Parathyroid adenoma (tissue), 2 donors: ENCODE data around the gene FGD3.

ENCODE experiments used
- H2AFZ ChIP-seq: fragments of 300-600 bp; sonication (generic); one replicate; pipeline ENCODE4 v1.7.0; 2017; ENCODE audit warnings: antibody characterized with exemption, mild to moderate bottlenecking
- H3K27ac ChIP-seq: fragments of 300-600 bp; sonication (generic); one replicate; pipeline ENCODE4 v1.7.0; 2017
- H3K27me3 ChIP-seq: fragments of 300-600 bp; sonication (generic); one replicate; pipeline ENCODE4 v1.7.0; 2017; ENCODE audit warnings: low read length; ENCODE audit not compliant: control insufficient read depth, insufficient read depth
- H3K36me3 ChIP-seq: fragments of 300-600 bp; sonication (generic); one replicate; pipeline ENCODE4 v1.7.0; 2017; ENCODE audit warnings: low read length; ENCODE audit not compliant: control insufficient read depth, insufficient read depth
- H3K4me1 ChIP-seq: fragments of 300-600 bp; sonication (generic); one replicate; pipeline ENCODE4 v1.7.0; 2017; ENCODE audit warnings: control low read depth
- H3K4me2 ChIP-seq: fragments of 300-600 bp; sonication (generic); one replicate; pipeline ENCODE4 v1.7.0; 2017; ENCODE audit warnings: low read length
- H3K4me3 ChIP-seq: fragments of 300-600 bp; sonication (generic); one replicate; pipeline ENCODE4 v1.7.0; 2017; ENCODE audit warnings: low read depth, low read length
- H3K79me2 ChIP-seq: fragments of 300-600 bp; sonication (generic); one replicate; pipeline ENCODE4 v1.7.0; 2017; ENCODE audit warnings: control low read depth
- H3K9ac ChIP-seq: fragments of 300-600 bp; sonication (generic); one replicate; pipeline ENCODE4 v1.7.0; 2017; ENCODE audit warnings: mild to moderate bottlenecking
- H3K9me3 ChIP-seq: fragments of 300-600 bp; sonication (generic); one replicate; pipeline ENCODE4 v1.7.0; 2017; ENCODE audit warnings: low read length; ENCODE audit not compliant: control insufficient read depth
- TF ChIP-seq, protein P1 (sequence below): fragments of 300-600 bp; sonication (generic); IDR thresholded peaks from one replicate; pipeline ENCODE4 v1.7.0; 2017; ENCODE audit warnings: antibody characterized with exemption, mild to moderate bottlenecking
- donor health status: primary hyperparathyroidism.

The FGD3 gene

GRCh38 chr9:93060746-93061259 lies 113.5 kb downstream of the FGD3 start:
- Histone ChIP-seq H3K27me3 (no peaks in the 10 kb centered on the region), H3K4me3 (no peak overlapping the region), H3K4me2 (no peak overlapping the region), H3K9ac (no peak overlapping the region), H3K27ac (no peak overlapping the region), H3K4me1 (no peaks in the 10 kb centered on the region), H3K36me3 (no peaks in the 10 kb centered on the region), H3K79me2 (no peaks in the 10 kb centered on the region), H3K9me3 (no peaks in the 10 kb centered on the region), H2AFZ (no peak overlapping the region)
- TF ChIP-seq, protein P1, sequence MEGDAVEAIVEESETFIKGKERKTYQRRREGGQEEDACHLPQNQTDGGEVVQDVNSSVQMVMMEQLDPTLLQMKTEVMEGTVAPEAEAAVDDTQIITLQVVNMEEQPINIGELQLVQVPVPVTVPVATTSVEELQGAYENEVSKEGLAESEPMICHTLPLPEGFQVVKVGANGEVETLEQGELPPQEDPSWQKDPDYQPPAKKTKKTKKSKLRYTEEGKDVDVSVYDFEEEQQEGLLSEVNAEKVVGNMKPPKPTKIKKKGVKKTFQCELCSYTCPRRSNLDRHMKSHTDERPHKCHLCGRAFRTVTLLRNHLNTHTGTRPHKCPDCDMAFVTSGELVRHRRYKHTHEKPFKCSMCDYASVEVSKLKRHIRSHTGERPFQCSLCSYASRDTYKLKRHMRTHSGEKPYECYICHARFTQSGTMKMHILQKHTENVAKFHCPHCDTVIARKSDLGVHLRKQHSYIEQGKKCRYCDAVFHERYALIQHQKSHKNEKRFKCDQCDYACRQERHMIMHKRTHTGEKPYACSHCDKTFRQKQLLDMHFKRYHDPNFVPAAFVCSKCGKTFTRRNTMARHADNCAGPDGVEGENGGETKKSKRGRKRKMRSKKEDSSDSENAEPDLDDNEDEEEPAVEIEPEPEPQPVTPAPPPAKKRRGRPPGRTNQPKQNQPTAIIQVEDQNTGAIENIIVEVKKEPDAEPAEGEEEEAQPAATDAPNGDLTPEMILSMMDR: no peak

- TF ChIP-seq, protein P1: no peak
- Histone ChIP-seq H3K9ac (no peak overlapping the region), H3K4me3 (no peak overlapping the region)
Observed at GRCh38 chr9:93061260-93061751, 114.0 kb downstream of the FGD3 start.

GRCh38 chr9:93061791-93062763 lies 114.8 kb downstream of the FGD3 start:
- TF ChIP-seq, protein P1: no peak
- no peaks in the 10 kb centered on the region for H3K27me3 ChIP-seq
- H3K9ac ChIP-seq: no peak overlapping the region
- no peak overlapping the region for H3K27ac ChIP-seq
- no peaks in the 10 kb centered on the region for H3K36me3 ChIP-seq
- H3K4me1 ChIP-seq: no peaks in the 10 kb centered on the region
- H3K4me3 ChIP-seq: no peak overlapping the region
- no peak overlapping the region for H3K4me2 ChIP-seq
- H3K9me3 ChIP-seq: no peaks in the 10 kb centered on the region
- no peaks in the 10 kb centered on the region for H3K79me2 ChIP-seq
- H2AFZ ChIP-seq: no peak overlapping the region

More at GRCh38 chr9:93061260-93061751, 114.0 kb downstream of the FGD3 start:
- no peak overlapping the region for H3K27ac ChIP-seq
- H3K9me3 ChIP-seq: no peaks in the 10 kb centered on the region
- no peaks in the 10 kb centered on the region for H3K27me3 ChIP-seq
- no peak overlapping the region for H2AFZ ChIP-seq
- H3K79me2 ChIP-seq: no peaks in the 10 kb centered on the region
- no peaks in the 10 kb centered on the region for H3K36me3 ChIP-seq
- H3K4me2 ChIP-seq: no peak overlapping the region
- H3K4me1 ChIP-seq: no peaks in the 10 kb centered on the region

- Histone ChIP-seq H3K27ac (no peak overlapping the region), H3K36me3 (no peaks in the 10 kb centered on the region), H3K9me3 (no peaks in the 10 kb centered on the region), H3K79me2 (no peaks in the 10 kb centered on the region), H3K27me3 (no peaks in the 10 kb centered on the region), H3K4me2 (no peak overlapping the region), H2AFZ (no peak overlapping the region), H3K9ac (no peak overlapping the region), H3K4me1 (no peaks in the 10 kb centered on the region), H3K4me3 (no peak overlapping the region)
- TF ChIP-seq, protein P1: no peak
Observed at GRCh38 chr9:93064392-93065134, 117.2 kb downstream of the FGD3 start.
